AG04450 (cell line): Measurements from ENCODE around the gene CDH22. TPM values are rescaled to one million over a fixed set of nuclear protein-coding genes. Genes with fewer than 3 reads are reported as not detected.

Experiments
- CTCF ChIA-PET: fragments of 300-600, 350-600 bp; formaldehyde crosslinking; extraction: SDS; loops from one replicate; lab custom pipeline; 2022; ENCODE audit warnings: antibody characterized with exemption, inconsistent platforms; lab: Charles Lee
- POLR2A ChIA-PET: fragments of 350-600 bp; formaldehyde crosslinking; extraction: SDS; loops from one replicate; lab custom pipeline; 2021; ENCODE audit warnings: antibody characterized with exemption, inconsistent platforms; lab: Yijun Ruan, JAX
- DNase-seq: peaks from one replicate; pipeline ENCODE4 v3.0.0-alpha.2; 2011; ENCODE audit warnings: low read depth, low spot score
- H3K27ac ChIP-seq: one replicate; pipeline ENCODE4 v1.5.1; 2012; ENCODE audit warnings: low read depth, low read length, control low read depth
- H3K27me3 ChIP-seq: one replicate; pipeline ENCODE4 v1.6.0; 2012; ENCODE audit warnings: low read length; ENCODE audit not compliant: control insufficient read depth, insufficient read depth
- H3K4me3 ChIP-seq: 2 replicates; pipeline ENCODE4 v1.5.1; 2011; ENCODE audit warnings: mild to moderate bottlenecking, low read depth, low read length, control low read depth
- H3K9me3 ChIP-seq: 2 replicates; pipeline ENCODE4 v1.5.1; 2012; ENCODE audit warnings: low read length; ENCODE audit not compliant: control insufficient read depth, insufficient read depth
- CTCF ChIP-seq: IDR thresholded peaks from 2 replicates; pipeline ENCODE4 v1.5.1; 2011; ENCODE audit warnings: low read depth, low read length, control low read depth, inconsistent platforms
- polyA plus RNA-seq: library from polyadenylated mRNA; depleted of rRNA; stranded (reverse); fragments of >200 nt; gene quantifications from 2 replicates; pipeline ENCODE4 v1.2.3, GENCODE V29; 2011

The CDH22 gene
- polyA plus RNA-seq, 1 experiment, result not detected

- Histone ChIP-seq H3K9me3 (no peaks in the 10 kb centered on the region), H3K4me3 (no peak overlapping the region), H3K27me3 (peaks cover 24% of the 10 kb centered on the region), H3K27ac (no peak overlapping the region)
- POLR2A ChIA-PET, result no interaction called here
- CTCF ChIA-PET, result no interaction called here
- TF ChIP-seq CTCF, result no peak
- DNase-seq, result no peak
Measured at GRCh38 chr20:46243707-46244628, 64.3 kb downstream of the CDH22 start.

- POLR2A ChIA-PET, result no interaction called here
- Histone ChIP-seq H3K27ac (no peak overlapping the region), H3K27me3 (peaks cover 20% of the 10 kb centered on the region), H3K4me3 (no peak overlapping the region), H3K9me3 (no peaks in the 10 kb centered on the region)
- DNase-seq, result no peak
- CTCF ChIA-PET, result no interaction called here
- TF ChIP-seq CTCF, result no peak
Measured at GRCh38 chr20:46242390-46242789, 65.9 kb downstream of the CDH22 start.

GRCh38 chr20:46240881-46241280, 67.4 kb downstream of the CDH22 start:
- no peak for DNase-seq
- no peak for TF ChIP-seq CTCF
- ChIA-PET CTCF (no interaction called here), POLR2A (no interaction called here)
- Histone ChIP-seq H3K9me3 (no peaks in the 10 kb centered on the region), H3K27ac (no peak overlapping the region), H3K27me3 (peaks cover 7% of the 10 kb centered on the region), H3K4me3 (no peak overlapping the region)

- Histone ChIP-seq H3K27me3 (no peaks in the 10 kb centered on the region), H3K4me3 (no peak overlapping the region), H3K9me3 (no peaks in the 10 kb centered on the region), H3K27ac (no peak overlapping the region)
- ChIA-PET CTCF (no interaction called here), POLR2A (no interaction called here)
- TF ChIP-seq CTCF, result no peak
- DNase-seq, result no peak
Measured at GRCh38 chr20:46240065-46240464, 68.2 kb downstream of the CDH22 start.

- DNase-seq, result no peak
- Histone ChIP-seq H3K27ac (no peak overlapping the region), H3K27me3 (no peaks in the 10 kb centered on the region), H3K4me3 (no peak overlapping the region), H3K9me3 (no peaks in the 10 kb centered on the region)
- TF ChIP-seq CTCF, result no peak
- POLR2A ChIA-PET, result no interaction called here
- CTCF ChIA-PET, result no interaction called here
Measured at GRCh38 chr20:46237736-46238135, 70.6 kb downstream of the CDH22 start.
